ENCODE results near the gene VIPR1.

VIPR1 gene

DNA sequence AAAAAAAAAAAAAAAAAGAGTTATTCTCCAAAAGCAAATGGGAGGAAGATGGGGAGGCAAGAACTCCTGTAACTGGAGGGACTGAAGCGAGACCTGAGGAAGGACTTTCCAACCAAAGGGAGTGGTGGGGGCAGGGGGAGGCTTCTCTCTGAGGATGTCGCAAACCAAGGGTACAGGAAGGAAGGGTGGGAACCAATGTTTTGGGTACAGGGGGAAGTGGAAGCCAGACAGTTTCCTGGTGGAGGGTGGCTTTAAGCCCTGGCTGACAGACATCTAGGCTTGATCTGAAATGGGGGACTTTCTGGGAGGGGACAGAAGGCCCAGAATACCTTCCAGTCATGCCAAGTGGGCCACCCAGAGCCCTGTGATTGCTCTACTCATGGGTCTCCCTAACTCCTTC lies 27.0 kb downstream of the VIPR1 start:
- no peak for TF ChIP-seq GABPA (IDR thresholded peaks at IDR 0.05; ENCODE audit: low read depth)
- TF ChIP-seq, protein P1, sequence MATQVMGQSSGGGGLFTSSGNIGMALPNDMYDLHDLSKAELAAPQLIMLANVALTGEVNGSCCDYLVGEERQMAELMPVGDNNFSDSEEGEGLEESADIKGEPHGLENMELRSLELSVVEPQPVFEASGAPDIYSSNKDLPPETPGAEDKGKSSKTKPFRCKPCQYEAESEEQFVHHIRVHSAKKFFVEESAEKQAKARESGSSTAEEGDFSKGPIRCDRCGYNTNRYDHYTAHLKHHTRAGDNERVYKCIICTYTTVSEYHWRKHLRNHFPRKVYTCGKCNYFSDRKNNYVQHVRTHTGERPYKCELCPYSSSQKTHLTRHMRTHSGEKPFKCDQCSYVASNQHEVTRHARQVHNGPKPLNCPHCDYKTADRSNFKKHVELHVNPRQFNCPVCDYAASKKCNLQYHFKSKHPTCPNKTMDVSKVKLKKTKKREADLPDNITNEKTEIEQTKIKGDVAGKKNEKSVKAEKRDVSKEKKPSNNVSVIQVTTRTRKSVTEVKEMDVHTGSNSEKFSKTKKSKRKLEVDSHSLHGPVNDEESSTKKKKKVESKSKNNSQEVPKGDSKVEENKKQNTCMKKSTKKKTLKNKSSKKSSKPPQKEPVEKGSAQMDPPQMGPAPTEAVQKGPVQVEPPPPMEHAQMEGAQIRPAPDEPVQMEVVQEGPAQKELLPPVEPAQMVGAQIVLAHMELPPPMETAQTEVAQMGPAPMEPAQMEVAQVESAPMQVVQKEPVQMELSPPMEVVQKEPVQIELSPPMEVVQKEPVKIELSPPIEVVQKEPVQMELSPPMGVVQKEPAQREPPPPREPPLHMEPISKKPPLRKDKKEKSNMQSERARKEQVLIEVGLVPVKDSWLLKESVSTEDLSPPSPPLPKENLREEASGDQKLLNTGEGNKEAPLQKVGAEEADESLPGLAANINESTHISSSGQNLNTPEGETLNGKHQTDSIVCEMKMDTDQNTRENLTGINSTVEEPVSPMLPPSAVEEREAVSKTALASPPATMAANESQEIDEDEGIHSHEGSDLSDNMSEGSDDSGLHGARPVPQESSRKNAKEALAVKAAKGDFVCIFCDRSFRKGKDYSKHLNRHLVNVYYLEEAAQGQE (IDR thresholded peaks at IDR 0.05; ENCODE audit: insufficient replicate concordance, low read depth), result no peak
- no peak for TF ChIP-seq SPI1 (IDR thresholded peaks at IDR 0.05; ENCODE audit: borderline replicate concordance, low read depth)
- TF ChIP-seq POLR2AphosphoS5 (IDR thresholded peaks at IDR 0.05; ENCODE audit: low read depth), result no peak
- TF ChIP-seq, protein P2, sequence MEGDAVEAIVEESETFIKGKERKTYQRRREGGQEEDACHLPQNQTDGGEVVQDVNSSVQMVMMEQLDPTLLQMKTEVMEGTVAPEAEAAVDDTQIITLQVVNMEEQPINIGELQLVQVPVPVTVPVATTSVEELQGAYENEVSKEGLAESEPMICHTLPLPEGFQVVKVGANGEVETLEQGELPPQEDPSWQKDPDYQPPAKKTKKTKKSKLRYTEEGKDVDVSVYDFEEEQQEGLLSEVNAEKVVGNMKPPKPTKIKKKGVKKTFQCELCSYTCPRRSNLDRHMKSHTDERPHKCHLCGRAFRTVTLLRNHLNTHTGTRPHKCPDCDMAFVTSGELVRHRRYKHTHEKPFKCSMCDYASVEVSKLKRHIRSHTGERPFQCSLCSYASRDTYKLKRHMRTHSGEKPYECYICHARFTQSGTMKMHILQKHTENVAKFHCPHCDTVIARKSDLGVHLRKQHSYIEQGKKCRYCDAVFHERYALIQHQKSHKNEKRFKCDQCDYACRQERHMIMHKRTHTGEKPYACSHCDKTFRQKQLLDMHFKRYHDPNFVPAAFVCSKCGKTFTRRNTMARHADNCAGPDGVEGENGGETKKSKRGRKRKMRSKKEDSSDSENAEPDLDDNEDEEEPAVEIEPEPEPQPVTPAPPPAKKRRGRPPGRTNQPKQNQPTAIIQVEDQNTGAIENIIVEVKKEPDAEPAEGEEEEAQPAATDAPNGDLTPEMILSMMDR (IDR thresholded peaks at IDR 0.05; ENCODE audit: insufficient read depth, low read length), result no peak
- H3K27me3 ChIP-seq (ENCODE audit: insufficient read depth, poor library complexity, severe bottlenecking), result no peaks in the 10 kb centered on the region
- H3K27ac ChIP-seq (replicated peaks), result no peak overlapping the region
- no peak overlapping the region for H3K4me3 ChIP-seq (replicated peaks; ENCODE audit: insufficient read depth, low read length)
- DNase-seq (ENCODE audit: low read depth in 1 of 2, low spot score in 1 of 2), result peak in 1 of 2 experiments; percentile 9

DNA sequence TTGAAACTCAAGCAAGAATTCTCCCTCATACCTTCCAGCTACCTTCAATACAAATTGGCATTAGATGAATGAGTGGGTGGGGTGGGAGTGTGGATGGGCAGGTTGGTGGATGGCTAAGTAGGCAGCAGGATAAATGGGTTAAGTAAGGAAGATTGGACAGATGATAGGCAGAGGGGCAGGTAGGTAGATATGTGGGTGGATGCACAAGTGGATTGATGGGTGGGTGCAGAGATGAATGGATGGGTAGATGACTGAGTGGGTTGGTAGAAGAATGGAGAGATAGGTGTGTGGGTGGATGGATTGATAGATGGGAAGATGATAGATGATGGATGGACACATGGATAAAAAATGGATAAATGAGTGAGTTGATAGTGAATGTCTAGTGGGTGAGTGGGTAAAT lies 27.6 kb downstream of the VIPR1 start:
- Histone ChIP-seq H3K27me3 (ENCODE audit: insufficient read depth, poor library complexity, severe bottlenecking) (no peaks in the 10 kb centered on the region), H3K4me3 (replicated peaks; ENCODE audit: insufficient read depth, low read length) (no peak overlapping the region), H3K27ac (replicated peaks) (no peak overlapping the region)
- TF ChIP-seq SPI1 (IDR thresholded peaks at IDR 0.05; ENCODE audit: borderline replicate concordance, low read depth) (no peak), GABPA (IDR thresholded peaks at IDR 0.05; ENCODE audit: low read depth) (no peak), POLR2AphosphoS5 (IDR thresholded peaks at IDR 0.05; ENCODE audit: low read depth) (no peak)
- TF ChIP-seq, protein P1 (IDR thresholded peaks at IDR 0.05; ENCODE audit: insufficient replicate concordance, low read depth), result no peak
- TF ChIP-seq, protein P2 (IDR thresholded peaks at IDR 0.05; ENCODE audit: insufficient read depth, low read length), result no peak
- no peak for DNase-seq (ENCODE audit: low read depth in 1 of 2, low spot score in 1 of 2)

DNA sequence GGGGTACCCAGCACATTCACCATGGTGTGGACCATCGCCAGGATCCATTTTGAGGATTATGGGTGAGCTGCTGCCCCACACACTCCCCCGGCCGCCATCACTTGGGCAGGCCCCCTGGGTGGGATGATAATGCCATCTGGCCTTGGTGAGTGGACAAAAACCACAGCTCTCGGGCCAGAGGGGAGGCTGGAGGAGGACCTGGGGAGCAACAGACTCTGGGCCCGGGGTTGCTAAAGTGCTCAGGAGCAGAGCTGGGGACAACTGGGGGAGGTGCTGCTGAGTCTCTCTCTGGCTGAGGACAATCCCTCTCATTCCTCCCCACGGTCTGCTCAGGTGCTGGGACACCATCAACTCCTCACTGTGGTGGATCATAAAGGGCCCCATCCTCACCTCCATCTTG lies 29.0 kb downstream of the VIPR1 start:
- Histone ChIP-seq H3K4me3 (replicated peaks; ENCODE audit: insufficient read depth, low read length) (no peak overlapping the region), H3K27ac (replicated peaks) (no peak overlapping the region), H3K27me3 (ENCODE audit: insufficient read depth, poor library complexity, severe bottlenecking) (no peaks in the 10 kb centered on the region)
- TF ChIP-seq GABPA (IDR thresholded peaks at IDR 0.05; ENCODE audit: low read depth), result no peak
- TF ChIP-seq, protein P1 (IDR thresholded peaks at IDR 0.05; ENCODE audit: insufficient replicate concordance, low read depth), result no peak
- no peak for TF ChIP-seq POLR2AphosphoS5 (IDR thresholded peaks at IDR 0.05; ENCODE audit: low read depth)
- no peak for DNase-seq (ENCODE audit: low read depth in 1 of 2, low spot score in 1 of 2)
